ENCODE measurements around the gene NKD1.

NKD1 gene

GRCh38 chr16:50634090-50634489 is 85.9 kb downstream of the NKD1 start:
- DNase-seq, result no peak

DNA sequence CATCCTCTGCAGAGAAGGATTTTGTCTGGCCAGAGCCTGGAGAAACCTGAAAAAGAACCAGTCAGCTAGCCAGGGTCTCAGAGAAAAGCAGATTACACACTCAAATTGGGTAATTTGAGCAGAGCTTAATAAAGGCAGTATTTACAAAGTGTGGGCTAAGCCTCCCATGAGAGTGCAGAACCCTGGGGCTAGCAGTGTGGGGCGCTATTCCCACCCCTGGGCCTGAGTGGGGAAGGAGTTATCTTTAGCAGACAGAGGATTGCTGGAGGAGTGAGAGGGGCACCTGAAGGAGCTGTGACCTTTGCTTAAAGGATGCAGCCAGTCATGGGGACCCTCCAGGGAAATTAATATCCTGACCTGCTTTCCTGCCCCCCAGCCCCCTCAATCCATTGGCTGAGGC is 86.8 kb downstream of the NKD1 start:
- DNase-seq, result no peak

GRCh38 chr16:50635505-50636392 is 87.6 kb downstream of the NKD1 start:
- DNase-seq, result no peak

DNA sequence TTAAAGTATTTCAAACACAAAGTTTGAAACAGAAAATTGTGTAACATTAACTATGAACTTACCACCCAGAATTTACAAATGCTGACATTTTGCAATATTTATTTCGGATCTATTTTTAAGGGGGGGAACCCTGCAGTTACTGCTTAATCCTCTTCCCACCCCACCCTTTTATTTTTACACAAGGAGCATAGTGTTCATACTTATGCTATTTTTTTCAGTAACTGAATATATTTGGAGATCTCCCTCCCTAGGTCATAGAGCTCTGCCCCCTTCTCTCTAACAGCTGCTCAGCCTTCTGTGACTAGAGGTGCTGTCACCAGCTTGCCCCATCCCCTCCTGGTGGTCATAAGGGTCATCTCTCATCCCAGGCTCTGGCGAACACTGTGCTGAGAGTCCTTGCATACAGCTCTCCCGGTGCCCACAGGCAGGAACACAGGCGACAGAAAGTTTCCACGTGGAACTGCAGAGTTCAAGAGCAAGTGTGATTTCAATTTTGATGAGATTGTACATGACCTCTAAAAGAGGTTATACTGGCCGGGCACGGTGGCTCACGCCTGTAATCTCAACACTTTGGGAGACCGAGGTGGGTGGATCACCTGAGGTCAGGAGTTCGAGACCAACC is 88.7 kb downstream of the NKD1 start:
- no peak for DNase-seq

- no peak for DNase-seq
These were observed 89.8 kb downstream of the NKD1 start for GRCh38 chr16:50637716-50638602.

DNA sequence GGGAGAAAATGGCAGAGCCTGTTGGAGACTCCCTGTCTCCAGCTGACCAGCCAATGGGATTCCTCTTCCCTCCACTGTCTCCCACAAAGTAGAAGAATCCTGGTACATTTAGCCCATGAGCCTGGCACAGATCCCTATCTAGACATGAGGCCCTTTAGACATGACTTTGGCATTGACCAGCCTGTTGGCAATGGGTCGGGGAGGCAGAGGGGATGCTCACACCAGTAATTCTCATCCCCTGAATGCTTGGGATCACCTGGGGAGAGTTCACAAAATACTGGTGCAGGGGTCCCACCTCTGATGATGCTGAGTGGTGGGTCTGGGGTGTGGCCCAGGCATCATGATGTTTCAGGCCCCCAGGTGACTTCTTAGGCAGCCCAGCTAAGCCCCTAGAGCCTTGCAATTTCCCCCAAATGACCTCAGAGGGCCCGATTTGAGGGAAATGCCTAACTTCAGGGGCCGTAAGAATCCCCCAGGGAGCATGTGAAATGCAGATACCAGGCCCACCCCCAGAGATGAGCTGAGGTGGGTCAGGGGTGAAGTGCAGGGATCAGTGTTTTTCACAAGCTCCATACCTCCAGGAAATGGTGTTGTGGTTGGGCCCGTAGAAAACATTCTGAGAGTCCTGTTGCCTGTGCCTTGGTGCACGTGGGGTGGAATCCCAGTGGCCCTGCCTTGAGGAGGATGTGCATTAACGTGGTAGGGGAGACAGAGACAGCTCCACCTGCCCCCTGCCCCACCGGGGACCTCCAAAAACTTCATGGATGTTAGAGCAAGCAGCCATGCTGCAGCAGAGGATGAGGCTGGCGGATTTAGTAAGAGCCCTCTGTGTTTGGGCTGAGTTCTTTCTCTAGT is 90.8 kb downstream of the NKD1 start:
- no peak for DNase-seq

GRCh38 chr16:50640391-50640790 is 92.2 kb downstream of the NKD1 start:
- DNase-seq, result no peak

DNA sequence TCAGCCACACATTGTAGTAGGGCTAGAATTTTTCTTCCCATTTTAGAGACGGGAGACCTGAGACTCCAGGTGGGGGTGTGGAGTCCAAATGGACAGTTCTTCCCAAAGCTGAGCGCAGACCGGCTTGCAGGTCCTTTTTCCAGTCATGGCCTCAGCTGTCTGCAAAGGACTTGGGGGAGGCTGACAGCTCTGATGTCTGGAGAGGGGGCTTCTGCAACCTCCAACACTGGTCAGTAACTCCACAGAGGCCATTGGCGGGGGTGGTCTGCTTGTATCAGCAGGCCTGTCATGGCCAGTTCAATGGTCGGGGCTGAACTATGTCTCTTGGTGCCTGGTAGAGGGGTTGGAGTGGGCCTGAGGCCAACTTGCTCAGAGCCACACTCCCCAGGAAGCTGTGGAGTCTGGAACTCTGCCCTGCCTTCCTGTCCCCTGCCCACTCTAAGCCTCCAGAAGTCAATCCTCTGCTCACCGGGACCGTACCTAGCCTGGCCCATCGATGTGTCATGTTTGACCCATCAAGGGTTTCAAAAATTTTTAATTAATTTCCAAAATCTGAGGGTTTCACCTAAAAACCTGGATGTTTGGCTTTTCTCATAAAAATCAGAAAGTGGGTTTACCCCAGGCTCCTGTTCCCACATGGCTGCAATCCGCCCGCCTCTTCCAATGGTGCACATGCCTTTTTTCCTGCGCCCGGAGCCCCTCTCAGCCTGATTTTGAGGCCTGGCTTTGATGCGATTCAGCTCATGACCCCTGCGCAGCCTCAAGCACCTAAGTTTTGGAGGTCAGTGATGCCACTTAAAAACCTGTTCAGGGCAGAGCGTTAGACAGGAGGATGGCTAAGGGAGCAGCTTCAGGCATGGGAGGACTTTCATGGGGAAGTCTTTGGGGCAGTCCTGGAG is 93.0 kb downstream of the NKD1 start:
- no peak for DNase-seq

- no peak for DNase-seq
These were observed 93.6 kb downstream of the NKD1 start for GRCh38 chr16:50641818-50642187.

DNA sequence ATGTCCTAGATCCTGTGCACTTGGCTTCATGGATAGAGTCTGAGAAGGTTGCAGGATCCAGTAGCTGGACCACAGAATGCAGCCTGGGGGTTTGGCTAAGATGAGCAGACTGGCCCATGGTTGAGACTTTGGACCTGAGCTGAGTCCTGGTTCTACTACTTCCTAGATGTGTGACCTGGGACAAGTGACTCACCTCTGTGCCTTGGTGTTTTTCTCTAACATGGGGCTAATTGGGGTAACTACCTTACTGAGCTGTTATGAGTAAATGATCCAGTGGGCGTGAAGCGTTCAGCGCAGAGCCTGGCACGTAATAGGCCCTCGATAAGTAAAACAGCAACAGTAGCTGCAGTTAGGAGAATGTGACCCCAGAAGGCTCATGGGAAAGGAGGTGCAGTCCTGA is 94.2 kb downstream of the NKD1 start:
- DNase-seq, result no peak

DNA sequence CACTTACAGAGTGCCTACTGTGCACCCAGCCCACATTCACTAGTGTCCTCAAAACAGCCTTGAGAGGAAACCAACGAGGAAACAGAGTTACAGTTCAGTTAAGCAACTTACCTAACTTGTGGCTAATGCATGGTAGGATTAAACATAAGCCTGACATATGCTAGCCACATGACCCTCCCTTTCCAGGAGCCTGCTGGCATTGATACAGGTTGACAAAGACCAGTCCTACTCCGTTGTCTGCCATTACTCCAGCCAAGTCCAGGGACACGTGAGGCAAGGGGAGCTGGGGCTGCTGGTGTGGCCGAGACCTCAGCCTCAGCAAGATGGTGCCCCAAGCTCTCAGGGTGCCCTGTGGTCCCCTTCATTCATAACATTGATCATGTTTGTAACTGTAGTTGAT is 95.0 kb downstream of the NKD1 start:
- DNase-seq, result no peak

GRCh38 chr16:50644245-50644644 is 96.0 kb downstream of the NKD1 start:
- DNase-seq, result no peak

DNA sequence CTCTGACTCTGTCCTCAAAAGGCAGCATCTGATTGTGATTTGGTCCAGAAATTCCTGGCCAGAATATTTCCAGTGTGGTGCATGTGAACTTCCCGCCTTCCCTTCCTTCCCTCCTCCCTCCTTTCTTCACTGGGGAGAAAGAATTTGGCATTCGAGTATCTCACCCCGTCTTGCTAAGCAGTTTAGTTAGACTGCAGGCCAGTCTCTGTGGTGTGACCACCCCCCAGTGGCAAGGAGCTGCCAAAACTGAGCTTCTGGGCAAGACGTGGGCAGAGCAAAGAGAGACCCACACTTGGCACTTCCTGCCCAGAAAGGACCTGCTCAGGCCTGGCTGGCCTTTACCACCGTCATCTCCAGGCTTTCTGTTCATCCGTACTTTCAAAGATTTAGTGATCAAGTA is 96.5 kb downstream of the NKD1 start:
- DNase-seq, result peak; percentile 38

DNA sequence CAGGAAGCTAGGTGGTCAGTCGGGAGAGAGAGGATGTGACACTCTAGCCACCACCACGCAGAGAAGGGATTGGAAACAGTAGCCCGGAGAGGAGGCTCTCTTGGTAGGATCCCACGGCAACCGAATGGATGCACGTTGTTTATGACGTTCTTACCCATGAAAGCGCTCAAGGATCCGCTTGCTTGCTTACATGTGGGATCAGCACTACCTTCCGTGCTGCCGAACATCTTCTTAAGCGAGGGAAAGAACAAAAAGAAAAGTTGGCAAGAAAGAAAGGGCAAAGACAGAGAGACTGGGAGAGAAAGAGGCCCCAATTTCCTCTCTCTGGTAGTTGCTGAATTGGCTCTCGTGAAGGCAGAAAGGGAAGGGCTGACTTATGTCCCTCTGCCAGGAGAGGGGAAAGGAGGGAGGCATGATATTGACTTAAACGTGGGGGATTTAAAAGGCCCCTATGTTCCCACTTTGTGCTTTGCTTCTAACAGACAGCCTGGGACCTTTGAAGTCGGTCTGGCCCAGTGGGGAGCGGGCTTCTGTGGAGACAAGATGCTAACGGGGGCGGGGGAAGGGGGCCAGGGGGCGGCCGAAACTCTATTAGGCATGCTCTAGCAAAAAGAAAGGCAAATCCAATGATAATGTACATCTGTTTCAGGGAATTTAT is 97.5 kb downstream of the NKD1 start:
- DNase-seq, result no peak

DNA sequence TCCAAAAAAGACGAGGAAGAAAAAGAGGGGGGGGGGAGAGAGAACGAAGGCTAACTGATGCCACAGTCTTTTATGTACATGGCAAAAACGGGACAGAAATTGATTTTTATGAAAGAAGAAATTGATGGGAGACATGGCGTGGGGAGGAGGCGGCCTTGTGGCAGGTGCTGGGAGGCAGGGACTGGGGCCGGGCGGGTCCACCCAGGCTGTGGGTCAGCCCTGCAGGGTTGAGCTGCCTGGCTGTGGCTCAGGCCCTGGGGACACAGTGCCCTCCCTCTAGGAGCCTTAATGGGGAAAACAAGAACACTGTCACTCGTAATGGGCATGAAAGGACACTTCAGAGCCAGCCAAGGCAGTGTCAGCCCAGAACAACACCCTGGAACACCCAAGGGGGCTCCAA is 98.1 kb downstream of the NKD1 start:
- DNase-seq, result no peak

DNA sequence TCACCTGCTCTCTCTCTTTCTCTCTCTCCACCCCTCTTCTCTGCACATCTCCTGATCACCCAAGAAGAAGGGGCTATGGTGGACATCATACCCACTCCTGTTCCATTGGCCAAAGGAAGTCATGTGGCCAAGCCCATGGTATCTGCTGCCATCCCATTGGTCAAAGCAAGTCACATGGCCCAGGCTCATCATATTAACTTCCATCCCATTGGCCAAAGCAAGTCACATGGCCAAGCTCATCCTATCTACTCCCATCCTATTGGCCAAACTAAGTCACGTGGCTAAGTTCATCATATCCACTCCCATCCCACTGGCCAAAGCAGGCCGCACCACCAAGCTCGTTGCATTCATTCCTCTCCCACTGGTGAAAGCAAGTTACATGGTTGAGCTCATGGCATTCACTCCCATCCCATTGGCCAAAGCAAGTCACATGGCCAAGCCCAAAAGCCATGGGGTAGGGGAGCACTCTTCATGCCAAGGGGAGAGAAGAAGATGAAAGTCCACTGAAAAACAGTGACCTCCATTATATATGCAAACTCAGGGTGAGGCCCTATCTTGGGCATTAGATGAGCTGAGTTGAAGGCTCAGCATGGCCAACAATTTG is 103.7 kb downstream of the NKD1 start:
- no peak for DNase-seq

GRCh38 chr16:50652836-50653425 is 104.7 kb downstream of the NKD1 start:
- no peak for DNase-seq

GRCh38 chr16:50653633-50654519 is 105.7 kb downstream of the NKD1 start:
- DNase-seq, result no peak

DNA sequence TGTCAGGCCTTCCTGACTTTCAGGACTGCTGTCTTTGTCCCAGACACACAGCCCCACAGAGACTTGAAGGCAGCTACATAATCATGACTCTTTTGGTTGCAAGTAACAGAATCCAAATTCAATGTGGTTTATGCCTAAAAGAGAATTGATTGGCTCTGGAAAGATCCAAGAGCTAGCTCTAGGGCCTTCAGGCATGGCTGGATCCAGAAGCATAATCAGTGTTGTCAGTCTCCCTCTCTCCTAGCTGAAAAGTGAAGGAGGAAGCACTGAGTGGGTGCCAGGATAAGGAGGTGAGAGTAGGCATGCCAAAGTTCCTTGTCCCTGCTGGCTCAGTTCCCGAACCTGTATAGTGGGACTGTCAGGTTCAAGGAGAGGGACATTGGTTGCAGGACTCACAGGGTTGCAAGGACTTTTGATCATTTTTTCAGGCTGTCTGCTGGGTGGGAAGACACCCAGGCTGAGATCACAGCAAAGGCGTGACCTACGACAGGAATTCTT is 107.4 kb downstream of the NKD1 start:
- no peak for DNase-seq

Measured in activated CD8-positive, alpha-beta memory T cell treated with anti-CD3 and anti-CD28 coated beads, Interleukin-2, amount 50 U/mL, for 4 hours (primary cell).